HepG2 (cell line): ENCODE measurements around the gene UXS1. TPM values are rescaled to one million over a fixed set of nuclear protein-coding genes. Genes with fewer than 3 reads are reported as not detected.

Experiments used
- FOXA1 ChIP-seq, 2 experiments: fragments of 450-650 bp in 1 of 2; sonication (generic) in 1 of 2; formaldehyde crosslinking in 1 of 2; IDR thresholded peaks; 2 replicates each; pipeline versions ENCODE4 v1.4.0 to v1.6.1; 2016 to 2020; ENCODE audit warnings: missing genetic modification reagents in 1 of 2
- GABPA ChIP-seq, 2 experiments: IDR thresholded peaks; 2 replicates each; pipeline ENCODE4 v1.6.1; 2011 to 2016; ENCODE audit warnings: low read depth in 2 of 2, low read length in 1 of 2, missing biosample characterization in 1 of 2, missing genetic modification characterization in 1 of 2
- GATAD2A ChIP-seq: IDR thresholded peaks from 2 replicates; pipeline ENCODE4 v1.6.1; 2016
- HMG20A ChIP-seq: IDR thresholded peaks from 2 replicates; pipeline ENCODE4 v1.6.1; 2016; ENCODE audit warnings: borderline replicate concordance
- NCOR1 ChIP-seq: fragments of 200-600 bp; sonication (generic); IDR thresholded peaks from 2 replicates; pipeline ENCODE4 v1.7.0; 2017; ENCODE audit warnings: antibody characterized with exemption, low read length, borderline replicate concordance
- SNAPC4 ChIP-seq: sonication (generic); formaldehyde crosslinking; IDR thresholded peaks from 2 replicates; pipeline ENCODE4 v1.4.0; 2020; ENCODE audit warnings: mild to moderate bottlenecking, missing genetic modification reagents
- SOX13 ChIP-seq, 3 experiments: fragments of 450-650 bp in 1 of 3; sonication (generic) in 1 of 3; formaldehyde crosslinking in 1 of 3; IDR thresholded peaks in 2 of 3; conservative IDR thresholded peaks in 1 of 3; 2 replicates each; pipeline versions ENCODE4 v1.5.0 to v1.6.1; 2016 to 2020; ENCODE audit warnings: antibody characterized with exemption in 1 of 3, mild to moderate bottlenecking in 1 of 3, missing compliant biosample characterization in 1 of 3, missing genetic modification reagents in 1 of 3, moderate library complexity in 1 of 3
- ZNF207 ChIP-seq: fragments of 450-650 bp; IDR thresholded peaks from 2 replicates; pipeline ENCODE4 v1.6.1; 2016; ENCODE audit warnings: antibody characterized with exemption, borderline replicate concordance
- ZNF670 ChIP-seq: sonication (generic); formaldehyde crosslinking; IDR thresholded peaks from 2 replicates; pipeline ENCODE4 v1.8.0; 2022; ENCODE audit warnings: mild to moderate bottlenecking, missing genetic modification reagents, borderline replicate concordance
- ZNF749 ChIP-seq: sonication (generic); formaldehyde crosslinking; IDR thresholded peaks from 2 replicates; pipeline ENCODE4 v1.8.0; 2022; ENCODE audit warnings: mild to moderate bottlenecking, missing genetic modification reagents, moderate library complexity, borderline replicate concordance
- polyA plus RNA-seq, 8 experiments: library from polyadenylated mRNA; depleted of rRNA in 3 of 8; stranded (reverse) in 7 of 8; unstranded in 1 of 8; fragments of >200 nt; fragmentation: Illumina TruSeq in 4 of 8; extraction: Trizol in 4 of 8; gene quantifications; 2 replicates each; pipeline versions ENCODE4 v1.2.1 to v1.2.3, GENCODE V29; 2011 to 2016; ENCODE audit warnings: low read depth in 4 of 8, missing spikeins in 1 of 8, mixed read lengths in 1 of 8; ENCODE audit not compliant: insufficient read depth in 1 of 8
- total RNA-seq, 5 experiments: library from RNA; depleted of rRNA; stranded (reverse); fragments of >200 nt; fragmentation: Illumina TruSeq; extraction: Trizol; gene quantifications; 2 replicates each; pipeline ENCODE4 v1.2.3, GENCODE V29; 2016; ENCODE audit warnings: low read depth in 1 of 5
- TF ChIP-seq, protein P1 (sequence below): IDR thresholded peaks from 2 replicates; pipeline ENCODE4 v1.6.1; 2016; ENCODE audit warnings: missing compliant biosample characterization, missing genetic modification reagents, borderline replicate concordance
- TF ChIP-seq, protein P2 (sequence below): sonication (generic); formaldehyde crosslinking; conservative IDR thresholded peaks from 2 replicates; pipeline ENCODE4 v1.4.0; 2020; ENCODE audit warnings: mild to moderate bottlenecking, missing genetic modification reagents, moderate library complexity

Gene UXS1
- total and polyA plus RNA-seq, 2 of the 13 experiments (the other 11 are each of a cell fraction or from before 2014, with no cell fraction given): 53.3 to 110 TPM

DNA sequence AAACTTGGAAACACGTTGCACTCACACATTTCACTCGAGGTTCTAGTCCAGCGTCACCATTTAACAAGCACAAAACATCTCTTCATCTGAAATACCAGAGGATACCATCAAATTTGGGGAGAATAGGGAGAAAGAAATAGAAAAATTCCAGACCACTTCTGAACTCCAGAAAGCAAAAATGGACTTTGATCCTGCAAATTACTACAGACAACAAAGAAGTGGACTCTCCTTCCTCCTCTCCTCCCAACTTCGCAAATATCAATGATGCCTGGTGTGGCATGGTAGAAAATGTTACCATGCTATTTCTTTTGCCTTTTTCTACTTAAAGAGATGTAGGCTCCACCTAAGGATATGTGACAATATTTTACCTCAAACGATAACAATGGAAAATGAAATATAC, 13.5 kb downstream of the UXS1 start (continued):
- TF ChIP-seq SNAPC4 (no peak), NCOR1 (peak; percentile 65; the same call in 1 of the 2 replicates), GABPA (IDR thresholded peaks at IDR 0.05; ENCODE audit: low read depth, low read length) (no peak), GABPA (CRISPR knock-in tag; IDR thresholded peaks at IDR 0.05; ENCODE audit: low read depth) (no peak), ZNF207 (no peak), FOXA1 (IDR thresholded peaks at IDR 0.05) (no peak), FOXA1 (CRISPR knock-in tag; IDR thresholded peaks at IDR 0.05) (peak; percentile 42; the same call in 1 of the 2 replicates), ZNF670 (no peak), SOX13 (IDR thresholded peaks at IDR 0.05) (no peak), SOX13 (CRISPR knock-in tag; conservative IDR thresholded peaks at IDR 0.05 in 1 of 2, IDR thresholded peaks at IDR 0.05 in 1 of 2) (peak in 1 of 2 experiments; percentile 44; a peak in 1 of 4 replicates), HMG20A (CRISPR knock-in tag) (peak; percentile 31; the same call in 1 of the 2 replicates), GATAD2A (peak; percentile 39; the same call in 1 of the 2 replicates), ZNF749 (no peak)
- TF ChIP-seq, protein P1, sequence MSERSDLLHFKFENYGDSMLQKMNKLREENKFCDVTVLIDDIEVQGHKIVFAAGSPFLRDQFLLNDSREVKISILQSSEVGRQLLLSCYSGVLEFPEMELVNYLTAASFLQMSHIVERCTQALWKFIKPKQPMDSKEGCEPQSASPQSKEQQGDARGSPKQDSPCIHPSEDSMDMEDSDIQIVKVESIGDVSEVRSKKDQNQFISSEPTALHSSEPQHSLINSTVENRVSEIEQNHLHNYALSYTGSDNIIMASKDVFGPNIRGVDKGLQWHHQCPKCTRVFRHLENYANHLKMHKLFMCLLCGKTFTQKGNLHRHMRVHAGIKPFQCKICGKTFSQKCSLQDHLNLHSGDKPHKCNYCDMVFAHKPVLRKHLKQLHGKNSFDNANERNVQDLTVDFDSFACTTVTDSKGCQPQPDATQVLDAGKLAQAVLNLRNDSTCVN (CRISPR knock-in tag): 0 out of 2 replicates have a peak, but pooled peaks have one; percentile 26
- TF ChIP-seq, protein P2, sequence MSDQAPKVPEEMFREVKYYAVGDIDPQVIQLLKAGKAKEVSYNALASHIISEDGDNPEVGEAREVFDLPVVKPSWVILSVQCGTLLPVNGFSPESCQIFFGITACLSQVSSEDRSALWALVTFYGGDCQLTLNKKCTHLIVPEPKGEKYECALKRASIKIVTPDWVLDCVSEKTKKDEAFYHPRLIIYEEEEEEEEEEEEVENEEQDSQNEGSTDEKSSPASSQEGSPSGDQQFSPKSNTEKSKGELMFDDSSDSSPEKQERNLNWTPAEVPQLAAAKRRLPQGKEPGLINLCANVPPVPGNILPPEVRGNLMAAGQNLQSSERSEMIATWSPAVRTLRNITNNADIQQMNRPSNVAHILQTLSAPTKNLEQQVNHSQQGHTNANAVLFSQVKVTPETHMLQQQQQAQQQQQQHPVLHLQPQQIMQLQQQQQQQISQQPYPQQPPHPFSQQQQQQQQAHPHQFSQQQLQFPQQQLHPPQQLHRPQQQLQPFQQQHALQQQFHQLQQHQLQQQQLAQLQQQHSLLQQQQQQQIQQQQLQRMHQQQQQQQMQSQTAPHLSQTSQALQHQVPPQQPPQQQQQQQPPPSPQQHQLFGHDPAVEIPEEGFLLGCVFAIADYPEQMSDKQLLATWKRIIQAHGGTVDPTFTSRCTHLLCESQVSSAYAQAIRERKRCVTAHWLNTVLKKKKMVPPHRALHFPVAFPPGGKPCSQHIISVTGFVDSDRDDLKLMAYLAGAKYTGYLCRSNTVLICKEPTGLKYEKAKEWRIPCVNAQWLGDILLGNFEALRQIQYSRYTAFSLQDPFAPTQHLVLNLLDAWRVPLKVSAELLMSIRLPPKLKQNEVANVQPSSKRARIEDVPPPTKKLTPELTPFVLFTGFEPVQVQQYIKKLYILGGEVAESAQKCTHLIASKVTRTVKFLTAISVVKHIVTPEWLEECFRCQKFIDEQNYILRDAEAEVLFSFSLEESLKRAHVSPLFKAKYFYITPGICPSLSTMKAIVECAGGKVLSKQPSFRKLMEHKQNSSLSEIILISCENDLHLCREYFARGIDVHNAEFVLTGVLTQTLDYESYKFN (CRISPR knock-in tag): peak; percentile 62
